Activated CD4-positive, CD25-positive, alpha-beta regulatory T cell (primary cell): Measurements from ENCODE around the gene ZFP3.
"Not testable (repeated sequence)": the region's sequence is repeated elsewhere in the genome, so short reads cannot be mapped to it uniquely, and the experiment has no call there.

Source experiments
- DNase-seq, 4 experiments: peaks; one replicate each; lab custom pipeline; 2025; lab: John Stamatoyannopoulos, UW

Gene ZFP3

DNA sequence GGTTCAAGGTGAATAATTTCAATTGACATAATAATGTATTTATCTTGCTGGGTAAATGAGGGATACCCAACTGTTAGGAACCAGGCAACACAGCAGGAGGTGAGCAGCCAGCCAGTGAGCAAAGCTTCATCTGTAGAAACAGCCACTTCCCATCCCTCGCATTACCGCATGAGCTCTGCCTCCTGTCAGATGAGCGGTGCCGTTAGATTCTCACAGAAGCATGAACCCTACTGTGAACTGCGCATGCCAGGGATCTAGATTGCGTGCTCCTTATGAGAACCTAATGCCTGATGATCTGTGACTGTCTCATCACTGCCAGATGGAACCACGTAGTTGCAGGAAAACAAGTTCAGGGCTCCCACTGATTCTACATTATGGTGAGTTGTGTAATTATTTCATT, 46.6 kb downstream of the ZFP3 start:
- DNase-seq: not testable (repeated sequence)

DNA sequence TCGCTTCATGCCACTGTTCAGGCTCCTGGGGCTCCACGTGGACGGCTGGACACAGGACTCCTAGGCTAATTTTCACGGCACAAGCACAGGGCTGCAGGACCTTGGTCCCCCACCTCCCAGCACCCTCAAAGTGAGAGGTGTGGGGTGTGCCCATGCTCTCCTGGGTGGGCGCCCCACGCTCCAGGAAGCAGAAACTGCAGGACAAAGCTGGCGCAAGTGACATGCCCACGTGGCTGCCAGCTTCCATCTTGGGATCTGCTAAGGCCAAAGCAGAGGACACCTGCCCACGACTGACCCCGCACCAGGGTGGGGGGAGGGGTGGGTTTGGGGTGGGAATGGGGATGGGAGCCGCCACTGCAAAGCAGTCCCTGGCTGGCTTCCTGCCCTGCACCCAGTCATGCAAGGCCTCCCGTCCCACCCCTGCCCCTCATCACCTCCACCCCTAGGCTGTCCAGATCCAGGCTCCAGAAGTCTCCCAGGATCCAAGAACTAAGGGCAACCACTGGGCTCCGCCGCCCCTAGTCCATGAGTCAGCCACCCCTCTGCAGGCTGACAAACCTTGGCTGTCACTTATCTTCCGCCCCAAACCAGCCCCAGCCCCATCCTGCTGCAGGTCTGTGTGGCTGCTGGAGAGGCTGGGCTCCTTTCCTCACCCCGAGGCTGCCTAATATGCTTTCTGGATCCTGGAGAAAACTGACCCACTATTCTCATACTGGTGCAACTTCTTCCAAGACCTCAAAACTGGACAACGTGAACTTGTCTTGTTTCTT, 48.6 kb downstream of the ZFP3 start:
- no peak for DNase-seq

DNA sequence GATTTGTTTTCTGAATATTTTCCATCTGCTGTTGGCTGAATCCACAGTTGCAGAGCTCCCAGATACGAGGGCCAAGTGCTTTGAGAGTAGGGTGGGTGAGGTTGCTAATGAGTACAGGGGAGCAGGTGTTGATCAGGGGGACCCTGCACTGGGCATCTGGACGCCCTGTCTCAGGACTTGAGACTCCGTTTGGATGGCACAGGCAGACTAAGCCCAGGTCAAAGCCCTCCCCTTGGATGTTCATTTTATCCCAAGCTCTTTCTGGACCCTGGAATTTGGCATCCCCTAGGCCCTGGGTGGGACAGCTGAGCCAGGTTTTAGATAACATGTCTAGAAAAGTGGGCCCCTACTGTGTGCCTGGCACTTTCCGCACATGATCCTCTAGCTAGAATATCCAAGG, 49.6 kb downstream of the ZFP3 start:
- no peak for DNase-seq

DNA sequence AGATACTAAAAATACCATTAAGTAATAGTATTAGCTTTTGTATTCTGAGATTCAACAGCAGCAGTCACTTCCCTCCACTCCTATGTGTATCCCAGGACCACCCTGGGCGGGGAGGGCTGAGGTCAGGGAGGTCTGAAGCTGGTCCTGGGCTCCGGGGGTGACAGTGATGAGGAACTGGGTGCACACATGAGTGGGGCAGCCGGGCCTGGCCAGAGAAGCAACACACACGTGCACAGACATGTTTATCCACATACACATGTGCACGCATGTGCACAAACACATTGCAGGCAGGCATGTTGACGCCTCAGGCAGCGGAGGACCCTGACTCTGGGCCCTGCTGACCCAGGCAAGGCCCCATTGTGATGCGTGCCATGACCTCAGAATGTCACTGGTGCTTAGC, 50.1 kb downstream of the ZFP3 start:
- DNase-seq: not testable (repeated sequence)

DNA sequence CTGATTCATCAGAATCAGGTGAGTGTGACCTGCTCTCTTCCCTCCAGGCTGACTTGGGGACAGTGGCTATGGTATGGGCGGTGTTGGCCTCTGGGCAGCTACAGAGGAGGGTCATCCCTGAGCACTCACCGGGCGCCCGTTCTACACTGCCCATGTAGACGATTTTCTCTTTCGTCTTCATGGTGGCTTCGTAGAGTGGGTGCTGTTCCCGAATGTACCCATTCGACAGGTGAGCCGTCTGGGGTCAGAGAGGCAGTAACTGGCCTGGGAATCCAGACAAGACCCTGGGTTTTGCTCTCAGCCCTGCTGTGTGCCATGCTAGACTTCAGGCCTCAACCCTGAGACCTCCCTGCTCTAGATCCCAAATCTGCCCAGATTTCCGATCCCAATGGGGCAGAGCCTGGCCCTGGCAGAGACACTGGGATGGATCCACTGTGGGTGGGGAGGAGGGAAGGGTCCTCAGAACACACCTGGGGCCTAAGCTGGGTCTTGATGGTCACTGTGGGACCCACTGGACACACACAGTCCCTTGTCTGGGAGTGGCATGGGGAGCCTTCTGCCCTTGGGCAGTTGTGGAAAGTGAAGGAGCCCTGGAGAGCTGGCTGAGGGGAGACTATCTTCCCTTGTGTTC, 50.8 kb downstream of the ZFP3 start:
- DNase-seq: no peak

DNA sequence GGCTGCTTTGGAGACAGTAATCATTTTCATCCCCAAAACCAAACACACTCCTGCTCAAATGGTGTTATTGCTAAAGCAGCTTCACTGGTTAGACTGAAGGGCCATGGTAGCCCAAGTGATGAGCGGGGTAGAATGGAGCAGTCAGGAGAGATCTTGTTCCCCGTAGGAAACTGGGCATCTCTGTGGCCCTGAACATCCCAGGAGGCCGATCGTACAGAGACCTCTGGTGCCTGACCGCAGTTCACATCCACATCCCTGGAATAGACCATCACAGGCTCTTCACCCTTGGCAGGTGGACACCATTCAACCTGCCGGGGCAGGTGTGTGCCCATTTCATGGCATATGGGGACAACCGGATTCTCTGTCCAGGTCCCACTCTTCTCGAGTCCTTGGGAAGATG, 51.5 kb downstream of the ZFP3 start:
- not testable (repeated sequence) for DNase-seq

DNA sequence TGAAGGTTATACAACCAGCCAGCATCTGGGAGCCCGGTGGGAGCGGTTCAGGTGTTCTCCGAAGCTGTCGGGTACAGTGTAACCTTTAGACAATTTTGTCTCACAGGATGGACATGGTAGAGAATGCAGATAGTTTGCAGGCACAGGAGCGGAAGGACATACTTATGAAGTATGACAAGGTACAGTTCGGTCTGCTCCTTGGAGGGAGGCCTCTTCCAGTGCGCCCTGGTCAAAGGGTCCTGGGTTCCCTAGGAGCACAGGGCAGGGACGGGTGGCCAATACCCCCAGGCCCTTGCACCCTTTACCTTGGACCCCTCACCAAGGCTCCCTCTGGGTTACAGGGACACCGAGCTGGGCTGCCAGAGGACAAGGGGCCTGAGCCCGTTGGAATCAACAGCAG, 52.0 kb downstream of the ZFP3 start:
- DNase-seq: not testable (repeated sequence)

DNA sequence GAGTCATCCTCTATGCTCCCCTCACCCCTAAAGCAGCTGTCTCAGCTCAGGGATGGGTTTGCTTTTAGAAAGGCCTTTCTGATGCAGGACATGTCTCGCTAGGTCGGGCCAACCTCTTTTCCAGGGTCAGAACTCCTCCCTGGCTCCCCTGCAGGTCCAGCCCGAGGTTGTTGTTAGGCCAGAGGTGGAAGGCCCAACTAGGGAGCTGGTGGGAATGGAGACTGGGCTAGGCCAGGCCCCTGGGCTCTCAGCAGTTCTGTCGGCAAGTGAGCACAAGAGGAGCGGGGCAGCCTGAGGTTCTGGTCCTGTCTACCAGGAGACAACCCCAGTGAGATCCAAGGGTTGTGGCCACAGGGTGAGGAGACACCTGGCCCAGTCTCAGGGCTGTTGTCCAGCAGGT, 52.4 kb downstream of the ZFP3 start:
- DNase-seq: not testable (repeated sequence)

DNA sequence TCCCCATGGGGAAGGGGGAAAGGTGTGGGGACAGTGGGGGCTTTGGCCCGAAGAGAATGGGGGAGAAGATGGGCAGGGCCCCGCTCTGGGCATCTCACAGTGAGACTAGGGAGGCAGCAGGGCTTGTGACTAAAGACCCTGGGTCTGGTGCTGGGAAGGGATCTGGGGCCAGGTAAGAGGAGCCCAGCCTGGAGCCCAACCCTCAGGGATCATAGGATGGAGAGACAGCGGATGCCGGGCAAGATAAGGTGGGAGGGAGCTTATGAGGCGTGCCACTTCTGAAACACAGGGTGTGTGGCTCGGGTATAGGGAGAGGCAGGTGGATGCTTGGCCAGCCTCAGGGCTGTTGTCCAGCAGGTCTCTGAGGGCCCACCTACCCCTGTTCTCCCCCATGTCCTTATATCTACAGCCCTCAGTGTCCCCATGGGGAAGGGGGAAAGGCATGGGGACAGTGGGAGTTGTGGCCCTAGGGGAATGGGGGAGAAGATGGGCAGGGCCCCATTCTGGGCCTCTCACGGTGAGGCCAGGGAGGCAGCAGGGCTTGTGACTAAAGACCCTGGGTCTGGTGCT, 53.0 kb downstream of the ZFP3 start:
- no peak for DNase-seq

DNA sequence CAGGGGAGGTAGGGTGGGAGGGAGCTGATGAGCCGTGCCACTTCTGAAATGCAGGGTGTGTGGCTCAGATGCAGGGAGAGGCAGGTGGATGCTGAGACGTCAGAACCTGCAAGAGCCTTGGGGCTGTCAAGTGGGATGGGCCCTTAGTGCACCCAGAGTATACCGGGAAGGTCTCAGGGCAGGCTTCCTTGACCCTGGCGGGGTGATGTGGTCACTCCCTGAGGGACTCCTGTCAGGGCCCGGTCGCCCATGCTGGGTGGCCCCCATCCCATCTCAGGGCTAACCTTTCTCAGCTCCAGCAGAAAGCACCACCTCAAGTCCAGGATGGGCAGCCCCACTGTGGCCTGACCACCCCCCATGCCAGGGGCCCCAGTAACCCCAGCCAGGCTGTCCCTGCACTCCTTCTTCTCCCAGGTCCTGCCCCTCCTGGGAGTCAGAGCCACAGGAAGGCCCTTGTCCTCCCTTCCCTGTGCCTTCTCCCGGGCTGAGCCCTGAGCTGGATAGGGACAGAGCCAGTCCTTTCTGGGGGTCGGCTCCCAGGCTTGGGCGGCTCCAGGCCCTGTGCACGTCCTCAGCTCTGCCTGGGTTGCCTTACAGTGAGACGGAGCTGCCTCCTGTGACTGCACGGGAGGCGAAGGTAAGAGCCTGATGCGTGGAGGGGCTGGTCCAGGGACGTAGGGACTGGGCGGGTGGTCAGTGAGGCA, 53.7 kb downstream of the ZFP3 start:
- not testable (repeated sequence) for DNase-seq

DNA sequence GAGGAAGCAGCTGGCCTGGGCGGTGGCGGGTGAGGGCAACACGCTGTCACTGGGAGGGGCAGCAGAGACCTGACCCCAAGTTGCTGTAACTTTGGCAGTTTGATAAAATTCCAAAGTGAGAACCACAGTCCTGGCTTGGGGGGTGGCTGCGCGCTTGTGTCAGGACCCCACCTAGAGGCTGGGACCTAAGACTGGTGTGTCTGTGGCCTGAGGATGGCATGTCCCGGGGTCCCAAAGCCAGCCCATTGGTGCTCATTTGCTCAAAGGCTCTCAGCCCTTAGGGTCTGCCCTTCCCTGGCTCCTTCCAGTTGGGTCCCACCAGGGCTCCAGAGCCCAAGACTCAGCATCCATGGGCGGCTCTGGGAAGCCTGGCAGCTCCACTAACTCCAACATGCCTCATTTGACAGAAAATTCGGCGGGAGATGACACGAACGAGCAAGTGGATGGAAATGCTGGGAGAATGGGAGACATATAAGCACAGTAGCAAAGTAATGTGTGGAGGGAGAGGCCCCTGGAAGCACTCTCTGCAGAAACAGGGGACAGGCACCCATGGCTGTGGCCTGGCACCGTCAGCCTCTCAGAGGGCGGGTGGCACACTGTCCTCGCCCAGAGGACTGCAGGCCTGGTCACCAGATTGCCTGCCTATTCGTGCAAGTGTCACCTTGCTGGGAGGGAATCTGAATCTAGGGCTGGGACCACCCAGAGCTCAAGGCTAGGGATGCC, 54.4 kb downstream of the ZFP3 start:
- not testable (repeated sequence) for DNase-seq

DNA sequence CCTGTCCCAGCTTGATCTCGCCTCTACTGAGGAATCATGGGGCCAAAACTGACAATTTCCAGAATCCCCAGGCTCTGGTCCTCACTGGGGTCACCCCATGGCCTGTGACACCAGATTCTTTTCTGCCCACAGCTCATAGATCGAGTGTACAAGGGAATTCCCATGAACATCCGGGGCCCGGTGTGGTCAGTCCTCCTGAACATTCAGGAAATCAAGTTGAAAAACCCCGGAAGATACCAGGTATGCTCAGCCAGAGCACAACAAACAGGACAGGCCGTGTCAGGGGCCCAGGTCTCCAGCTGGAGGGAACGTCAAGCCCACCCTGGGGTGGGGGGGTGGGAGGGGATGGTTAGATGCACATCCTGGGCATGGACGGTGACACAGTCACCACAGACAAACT, 55.0 kb downstream of the ZFP3 start:
- DNase-seq: no peak

DNA sequence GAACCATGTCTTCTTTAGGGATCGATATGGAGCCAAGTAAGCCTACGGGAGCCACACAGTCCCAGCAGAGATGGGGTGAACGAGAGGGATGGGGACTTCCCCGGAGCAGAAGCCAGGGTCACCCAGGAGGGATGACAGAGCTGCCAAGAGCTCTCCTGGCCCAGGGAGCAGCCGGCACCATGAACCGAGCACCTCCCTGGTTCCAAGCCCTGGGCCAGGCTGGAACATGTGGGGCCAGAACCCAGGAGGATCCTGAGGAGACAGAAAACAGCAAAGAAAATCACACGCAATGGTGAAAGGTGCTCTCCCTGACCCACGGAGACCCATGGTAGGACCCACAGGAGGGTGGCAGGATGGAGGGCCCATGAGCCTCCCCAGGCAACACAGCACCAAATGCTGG, 55.7 kb downstream of the ZFP3 start:
- DNase-seq: not testable (repeated sequence)

DNA sequence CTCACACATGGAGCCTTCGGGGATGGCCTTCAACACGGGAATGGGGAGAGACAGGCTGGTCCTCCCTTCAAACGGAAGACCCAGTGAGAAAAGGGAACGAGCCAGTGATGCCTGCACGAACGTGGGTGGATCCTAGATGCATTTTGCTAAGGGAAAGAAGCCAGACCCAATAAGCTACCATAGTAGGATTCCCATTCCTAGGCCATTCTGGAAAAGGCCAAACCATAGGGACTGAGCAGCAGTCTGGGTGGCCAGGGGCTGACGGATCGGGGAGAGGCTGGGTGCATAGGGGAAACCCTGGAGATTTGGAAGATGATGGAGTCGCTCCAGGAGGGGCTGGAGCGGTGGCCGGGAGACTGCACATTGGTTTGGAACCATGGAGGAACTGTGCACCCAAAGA, 56.3 kb downstream of the ZFP3 start:
- not testable (repeated sequence) for DNase-seq

DNA sequence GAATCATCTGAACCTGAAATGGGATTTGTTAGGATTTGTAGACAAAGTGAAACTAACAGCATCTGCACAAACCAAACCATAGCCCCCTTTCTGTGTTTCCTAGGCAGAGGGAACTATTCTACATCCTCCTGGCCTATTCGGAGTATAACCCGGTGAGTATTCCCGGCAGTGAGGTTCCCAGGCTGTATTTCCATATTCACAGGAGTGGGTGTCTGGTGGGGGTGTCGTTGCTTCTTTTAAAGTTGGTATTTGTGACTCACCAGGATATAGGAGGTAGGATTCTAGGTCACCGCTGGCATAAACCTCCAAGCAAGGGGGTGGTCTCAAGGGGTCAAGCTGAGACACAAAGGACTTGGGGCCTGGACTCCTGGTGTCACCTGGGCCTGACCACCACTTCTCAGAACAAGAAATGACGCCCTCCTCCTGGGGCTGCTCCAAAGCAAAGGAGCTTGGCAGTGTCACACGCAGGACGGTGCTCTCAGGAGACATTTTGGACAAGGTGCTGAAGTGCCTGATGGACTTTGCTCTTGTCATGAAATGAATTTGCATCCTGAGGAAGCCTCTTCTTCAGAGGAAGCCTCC, 57.0 kb downstream of the ZFP3 start:
- not testable (repeated sequence) for DNase-seq

DNA sequence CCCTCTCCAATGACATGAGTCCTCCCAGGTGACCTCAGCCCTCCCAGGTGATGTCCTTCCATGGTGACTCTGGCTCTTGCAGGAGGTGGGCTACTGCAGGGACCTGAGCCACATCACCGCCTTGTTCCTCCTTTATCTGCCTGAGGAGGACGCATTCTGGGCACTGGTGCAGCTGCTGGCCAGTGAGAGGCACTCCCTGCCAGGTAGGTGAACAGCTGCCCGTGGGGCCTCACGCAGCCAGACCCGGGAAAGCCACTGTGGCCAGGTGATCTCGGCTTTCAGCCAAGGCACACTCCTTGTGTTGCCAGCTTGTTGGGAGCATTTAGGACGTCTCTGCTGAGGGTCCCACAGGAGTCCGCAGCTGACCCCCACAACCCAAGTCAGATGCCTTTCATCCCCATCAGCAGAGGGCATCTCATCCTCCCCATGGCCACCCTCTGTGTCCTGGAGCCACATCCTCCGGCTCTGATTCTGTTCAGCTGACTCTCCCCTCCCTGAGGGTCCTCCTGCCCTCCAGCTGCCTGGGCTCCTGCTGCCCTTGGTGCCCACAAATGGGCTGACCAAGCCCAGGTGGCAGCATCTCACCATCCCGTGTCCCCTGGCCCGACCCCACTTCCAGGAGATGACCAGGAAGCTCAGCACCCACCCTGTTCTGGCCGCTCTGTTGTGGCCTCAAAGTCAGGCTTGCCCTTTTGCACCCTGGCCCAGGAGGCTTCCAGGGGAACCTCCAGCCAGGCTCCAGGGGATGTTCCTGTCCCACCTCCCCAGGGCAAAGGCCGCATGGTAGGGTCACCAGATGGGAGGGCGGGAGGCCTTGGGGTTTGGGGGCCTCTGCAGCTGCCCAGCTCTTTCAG, 57.7 kb downstream of the ZFP3 start:
- DNase-seq: no peak

DNA sequence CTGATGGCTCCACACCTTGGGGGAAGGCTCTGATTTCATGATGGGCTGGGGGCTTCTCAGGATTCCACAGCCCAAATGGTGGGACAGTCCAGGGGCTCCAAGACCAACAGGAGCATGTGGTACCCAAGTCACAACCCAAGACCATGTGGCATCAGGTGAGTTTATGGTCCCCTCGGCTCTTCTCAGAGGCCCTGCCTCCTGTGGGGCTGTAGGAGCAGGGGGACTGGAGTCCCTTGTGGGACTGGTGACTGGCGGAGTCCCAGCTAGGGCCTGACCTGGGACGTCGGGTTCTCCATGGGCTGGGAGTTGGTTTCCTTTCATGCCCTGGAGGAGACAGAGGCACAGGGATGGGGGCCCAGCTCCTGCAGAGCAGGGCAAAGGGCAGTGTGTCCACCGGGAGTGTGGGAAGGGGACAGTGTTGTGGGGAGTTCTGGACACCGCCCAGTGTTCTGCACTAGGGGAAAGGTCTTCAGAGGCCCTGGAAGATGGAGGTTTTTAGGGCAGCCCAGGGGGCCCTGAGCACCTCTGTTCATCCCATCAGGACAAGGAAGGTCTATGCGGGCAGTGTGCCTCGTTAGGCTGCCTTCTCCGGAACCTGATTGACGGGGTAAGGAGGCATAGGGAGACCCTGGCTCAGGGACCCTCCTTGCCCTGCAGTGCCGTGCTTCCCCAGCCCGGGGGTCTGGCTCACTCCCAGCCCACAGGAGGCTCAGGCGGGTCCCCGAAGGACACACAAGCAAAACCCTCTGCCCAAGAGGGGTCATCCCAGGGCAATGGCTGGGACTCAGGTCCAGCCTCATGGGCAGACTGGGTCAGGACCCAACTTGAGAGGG, 58.5 kb downstream of the ZFP3 start:
- DNase-seq: not testable (repeated sequence)

DNA sequence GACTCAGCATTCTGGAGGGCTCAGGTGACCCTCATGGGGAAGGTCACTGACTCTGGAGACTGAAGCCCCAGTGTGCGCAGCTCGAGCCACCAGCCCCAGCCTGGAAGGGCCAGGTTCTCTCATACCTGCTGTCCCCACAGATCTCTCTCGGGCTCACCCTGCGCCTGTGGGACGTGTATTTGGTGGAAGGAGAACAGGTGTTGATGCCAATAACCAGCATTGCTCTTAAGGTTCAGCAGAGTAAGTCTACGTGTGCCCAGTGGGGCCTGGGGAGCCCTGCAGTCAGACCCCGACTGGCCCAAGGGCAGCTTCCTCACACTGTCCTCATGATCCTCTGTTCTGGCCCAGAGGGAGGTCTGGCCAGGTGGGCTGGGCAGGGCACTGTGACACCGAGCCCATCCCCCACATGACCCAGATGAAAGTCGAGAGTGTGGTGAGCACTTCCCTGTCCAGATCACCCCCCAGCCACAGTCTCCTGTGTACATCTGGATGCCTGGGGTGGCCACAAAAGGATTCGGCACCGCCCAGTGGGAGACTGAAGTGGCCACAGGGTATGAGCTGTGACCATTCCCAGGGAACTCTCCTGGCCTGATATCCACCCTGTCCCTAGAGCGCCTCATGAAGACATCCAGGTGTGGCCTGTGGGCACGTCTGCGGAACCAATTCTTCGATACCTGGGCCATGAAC, 59.4 kb downstream of the ZFP3 start:
- not testable (repeated sequence) for DNase-seq

DNA sequence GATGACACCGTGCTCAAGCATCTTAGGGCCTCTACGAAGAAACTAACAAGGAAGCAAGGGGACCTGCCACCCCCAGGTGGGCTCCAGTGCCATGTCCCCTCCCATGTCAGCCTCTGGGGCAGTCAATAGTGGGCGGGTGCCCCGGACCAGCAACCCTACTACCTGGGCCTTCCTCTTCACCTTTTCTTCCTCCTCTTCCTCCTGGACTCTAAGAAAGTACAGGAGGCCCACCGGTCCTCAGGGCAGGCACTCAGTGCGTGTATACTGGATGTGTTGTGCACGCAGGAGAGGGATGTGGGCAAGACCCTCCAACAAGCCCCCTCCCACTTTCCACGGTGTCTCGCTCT, 59.9 kb downstream of the ZFP3 start:
- DNase-seq: not testable (repeated sequence)
